CD4-positive, alpha-beta T cell treated with Interleukin-17A for 4 hours (primary cell): ENCODE results near the gene EXOC7.

Experiments used
- DNase-seq: peaks from one replicate; pipeline ENCODE4 v3.0.0-alpha.2; 2020; ENCODE audit warnings: mixed read lengths

Gene EXOC7

GRCh38 chr17:76036497-76037261 lies 66.9 kb downstream of the EXOC7 start:
- no peak for DNase-seq

- DNase-seq = no peak
Observed at GRCh38 chr17:76034428-76035350, 68.9 kb downstream of the EXOC7 start.

GRCh38 chr17:76033139-76033538 lies 70.4 kb downstream of the EXOC7 start:
- no peak for DNase-seq

GRCh38 chr17:76032780-76033108 lies 70.8 kb downstream of the EXOC7 start:
- DNase-seq = no peak

- no peak for DNase-seq
Observed at GRCh38 chr17:76032073-76032779, 71.4 kb downstream of the EXOC7 start.
